ENCODE results near the gene KBTBD2. TPM values are rescaled to one million over a fixed set of nuclear protein-coding genes. Genes with fewer than 3 reads are reported as not detected.

The KBTBD2 gene
- total and polyA plus RNA-seq, 2 of the 4 experiments (the other 2 are of a cell fraction): 13.2 to 32.3 TPM

- H3K9me3 ChIP-seq (ENCODE audit: control insufficient read depth, insufficient read depth, low read length): no peaks in the 10 kb centered on the region
- intact Hi-C loops (cut with micrococcal nuclease): no loop called here
- H3K4me3 ChIP-seq (ENCODE audit: insufficient read depth, low read depth, low read length): no peak overlapping the region
- H3K27ac ChIP-seq (ENCODE audit: insufficient read depth, low read length): no peak overlapping the region
- H4K20me1 ChIP-seq (ENCODE audit: insufficient read depth, low read length): peaks cover 53% of the 10 kb centered on the region
- no CpG with 5 or more reads among the region's 3 CpGs for WGBS, 2 experiments (ENCODE audit: extremely low coverage in 2 of 2, insufficient read length in 1 of 2)
- H2BK20ac ChIP-seq (ENCODE audit: low read depth, low read length): no peak overlapping the region
- no peak overlapping the region for H2BK5ac ChIP-seq (ENCODE audit: low read depth, low read length, poor library complexity, severe bottlenecking)
- H4K5ac ChIP-seq (ENCODE audit: low read depth, low read length): no peak overlapping the region
- H2AK9ac ChIP-seq (replicated peaks; ENCODE audit: low read depth, low read length, poor library complexity): no peak overlapping the region
- dilution Hi-C loops (cut with HindIII; ENCODE audit: low sequenced_read_pairs, unreplicated experiment): no loop called here
- ATAC-seq (ENCODE audit: low read depth): no peak
- H3K56ac ChIP-seq (ENCODE audit: extremely low read depth, insufficient read depth, low read length): no peak overlapping the region
- H3K27me3 ChIP-seq (ENCODE audit: control insufficient read depth, insufficient read depth, low read length): no peaks in the 10 kb centered on the region
- no peaks in the 10 kb centered on the region for H3K4me1 ChIP-seq (ENCODE audit: control insufficient read depth, insufficient read depth, low read length)
- ChIA-PET POLR2A (ENCODE audit: unreplicated experiment) (no interaction called here), CTCF (no interaction called here)
- H3K4ac ChIP-seq (ENCODE audit: low read depth, low read length): no peak overlapping the region
- H4K8ac ChIP-seq (ENCODE audit: low read depth in 2 of 2, low read length in 2 of 2): no peak overlapping the region
- H3K14ac ChIP-seq (replicated peaks; ENCODE audit: low read depth, low read length): no peak overlapping the region
- H3K36me3 ChIP-seq (ENCODE audit: control insufficient read depth, insufficient read depth, low read length): no peaks in the 10 kb centered on the region
- no TSS peak for BruUV-seq (replicated peaks)
- H2AFZ ChIP-seq (replicated peaks; ENCODE audit: low read length, poor library complexity): no peak overlapping the region
- DNase-seq: no peak
- peaks cover 0 to 17% of the 10 kb centered on the region in 2 experiments; a peak in 2 of 4 replicates for H3K79me1 ChIP-seq (ENCODE audit: low read depth in 1 of 2, low read length in 2 of 2)
- no peak overlapping the region for H4K91ac ChIP-seq (ENCODE audit: insufficient read depth, low read depth, low read length)
- no peak overlapping the region for H3K23ac ChIP-seq (ENCODE audit: low read depth, low read length)
- no peak overlapping the region for H2AK5ac ChIP-seq (ENCODE audit: low read depth, low read length)
- H2BK120ac ChIP-seq (ENCODE audit: low read depth, low read length): no peak overlapping the region
- no peak for TF ChIP-seq MXI1 (IDR thresholded peaks at IDR 0.05; ENCODE audit: borderline replicate concordance, low read depth, low read length)
- no peak for TF ChIP-seq MAFK (IDR thresholded peaks at IDR 0.05; ENCODE audit: low read depth, low read length)
- TF ChIP-seq CTCF (conservative IDR thresholded peaks at IDR 0.05; ENCODE audit: low read depth, low read length): no peak
- no peak for TF ChIP-seq BHLHE40 (IDR thresholded peaks at IDR 0.05; ENCODE audit: low read depth, low read length)
- TF ChIP-seq POLR2A (IDR thresholded peaks at IDR 0.05; ENCODE audit: low read depth, low read length): no peak
- TF ChIP-seq RFX5 (IDR thresholded peaks at IDR 0.05; ENCODE audit: low read depth, low read length): no peak
- TF ChIP-seq ELK1 (IDR thresholded peaks at IDR 0.05; ENCODE audit: borderline replicate concordance, low read depth, low read length): no peak
- no peak for TF ChIP-seq CEBPB (IDR thresholded peaks at IDR 0.05; ENCODE audit: low read depth, low read length)
- no peak for TF ChIP-seq MAZ (IDR thresholded peaks at IDR 0.05; ENCODE audit: borderline replicate concordance, low read depth, low read length)
- H3K9ac ChIP-seq (ENCODE audit: low read depth, low read length): no peak overlapping the region
- H3K9me1 ChIP-seq (ENCODE audit: insufficient read depth, low read length): 0 out of 2 replicates have a peak, but pooled peaks cover 3% of the 10 kb centered on the region
- no peak overlapping the region for H2BK15ac ChIP-seq (ENCODE audit: low read depth, low read length)
- no peak overlapping the region for H3K18ac ChIP-seq (ENCODE audit: low read depth, low read length)
- in situ Hi-C loops (cut with MboI; ENCODE audit: low sequenced_read_pairs): no loop called here
- H3K4me2 ChIP-seq (ENCODE audit: low read depth, low read length): no peak overlapping the region
Measured at GRCh38 chr7:32887395-32887794, 4.2 kb downstream of the KBTBD2 start.
